NCI-H1417 treated with DMSO at 0.1 percent for 48 hours (cell line): ENCODE results near the gene VTI1A.
"Not testable (repeated sequence)": the region's sequence is repeated elsewhere in the genome, so short reads cannot be mapped to it uniquely, and the experiment has no call there.

Experiments used
- DNase-seq: peaks from one replicate; lab custom pipeline; 2025; lab: John Stamatoyannopoulos, UW

Gene VTI1A

DNA sequence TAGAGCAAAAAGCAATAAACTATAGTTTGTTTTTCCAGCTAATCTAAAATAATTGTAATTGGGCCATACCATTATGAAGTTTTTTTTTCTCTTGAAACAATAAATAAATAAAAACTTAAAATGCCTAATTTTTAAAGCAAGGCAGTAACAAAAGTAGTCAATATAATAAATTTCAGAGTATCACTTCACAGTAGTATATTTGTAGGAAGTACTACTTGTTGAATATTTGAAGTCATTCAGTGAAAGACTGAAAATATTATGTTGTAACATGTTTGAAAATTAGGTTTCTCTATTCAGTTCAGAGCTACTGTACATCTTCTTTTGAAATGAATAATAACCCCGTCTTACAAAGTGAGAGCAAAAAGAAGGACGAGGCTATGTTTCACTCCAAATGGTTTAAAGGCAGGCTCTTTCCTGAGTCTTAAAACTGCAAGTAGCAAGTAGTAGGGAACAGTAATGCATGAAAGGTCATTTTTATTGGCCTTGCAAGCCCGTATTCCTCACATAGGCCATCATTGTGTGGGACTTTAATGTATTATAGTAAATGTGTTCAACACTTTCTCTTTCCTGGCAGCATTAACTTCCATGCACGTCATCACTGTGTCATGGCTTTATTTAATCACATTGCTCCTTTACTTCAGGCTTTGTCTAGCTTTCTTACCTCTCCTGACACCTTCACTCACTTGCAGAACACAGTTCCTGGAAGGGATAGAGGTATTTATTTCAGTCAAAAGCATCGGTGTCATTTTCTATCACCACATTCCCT is 141.4 kb downstream of the VTI1A start:
- DNase-seq = no peak

DNA sequence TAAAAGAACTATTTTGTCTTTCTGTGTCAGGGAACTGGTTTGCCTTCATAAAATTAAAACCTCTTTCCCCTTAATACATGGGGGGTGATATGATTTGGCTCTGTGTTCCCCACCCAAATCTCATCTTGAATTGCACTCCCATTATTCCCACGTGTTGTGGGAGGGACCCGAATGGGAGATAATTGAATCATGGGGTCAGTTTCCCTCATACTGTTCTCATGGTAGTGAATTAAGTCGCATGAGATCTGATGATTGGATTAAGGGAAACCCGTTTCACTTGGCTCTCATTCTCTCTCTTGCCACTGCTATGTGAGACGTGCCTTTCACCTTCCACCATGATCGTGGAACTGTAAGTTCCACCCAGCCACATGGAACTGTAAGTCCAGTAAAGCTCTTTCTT is 142.1 kb downstream of the VTI1A start:
- no peak for DNase-seq

DNA sequence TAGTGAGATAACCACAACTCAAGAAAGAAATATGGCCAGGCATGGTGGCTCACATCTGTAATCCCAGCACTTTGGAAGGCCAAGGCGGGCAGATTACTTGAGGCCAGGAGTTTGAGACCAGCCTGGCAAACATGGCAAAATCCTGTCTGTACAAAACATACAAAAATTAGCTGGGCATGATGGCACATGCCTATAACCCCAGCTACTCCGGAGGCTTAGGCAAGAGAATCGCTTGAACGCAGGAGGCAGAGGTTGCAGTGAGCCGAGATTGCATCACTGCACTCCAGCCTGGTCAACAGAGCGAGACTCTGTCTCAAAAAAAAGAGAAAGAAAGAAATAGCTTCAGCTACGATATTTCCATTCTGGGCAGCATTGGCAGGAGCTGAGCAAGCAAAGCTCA is 143.8 kb downstream of the VTI1A start:
- DNase-seq = not testable (repeated sequence)

GRCh38 chr10:112593023-112593422 is 146.0 kb downstream of the VTI1A start:
- no peak for DNase-seq

GRCh38 chr10:112601214-112602090 is 154.4 kb downstream of the VTI1A start:
- no peak for DNase-seq

- no peak for DNase-seq
These were observed 156.0 kb downstream of the VTI1A start for GRCh38 chr10:112603062-112603461.

DNA sequence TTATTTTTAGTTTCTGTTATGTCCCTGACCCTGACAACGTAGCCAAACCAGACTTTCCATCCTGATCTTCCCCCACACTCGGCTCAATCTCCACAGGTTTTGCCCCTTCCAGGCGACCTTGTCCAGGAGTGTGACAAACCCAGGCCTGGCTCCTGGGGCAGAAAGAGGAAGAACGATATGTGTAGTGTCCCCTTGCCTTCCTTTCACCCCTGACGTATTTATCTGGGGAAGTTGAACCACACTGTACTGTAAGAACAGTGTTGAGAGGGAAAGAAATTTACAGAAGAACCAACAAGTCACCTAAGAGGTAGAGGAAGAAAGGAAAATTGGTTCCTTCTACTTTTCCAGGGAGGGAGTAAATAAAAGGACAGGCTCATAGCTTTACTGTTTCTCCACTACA is 158.0 kb downstream of the VTI1A start:
- no peak for DNase-seq

GRCh38 chr10:112607506-112607905 is 160.5 kb downstream of the VTI1A start:
- no peak for DNase-seq

- no peak for DNase-seq
These were observed 166.6 kb downstream of the VTI1A start for GRCh38 chr10:112613620-112614019.

- DNase-seq = no peak
These were observed 167.1 kb downstream of the VTI1A start for GRCh38 chr10:112614072-112614471.

DNA sequence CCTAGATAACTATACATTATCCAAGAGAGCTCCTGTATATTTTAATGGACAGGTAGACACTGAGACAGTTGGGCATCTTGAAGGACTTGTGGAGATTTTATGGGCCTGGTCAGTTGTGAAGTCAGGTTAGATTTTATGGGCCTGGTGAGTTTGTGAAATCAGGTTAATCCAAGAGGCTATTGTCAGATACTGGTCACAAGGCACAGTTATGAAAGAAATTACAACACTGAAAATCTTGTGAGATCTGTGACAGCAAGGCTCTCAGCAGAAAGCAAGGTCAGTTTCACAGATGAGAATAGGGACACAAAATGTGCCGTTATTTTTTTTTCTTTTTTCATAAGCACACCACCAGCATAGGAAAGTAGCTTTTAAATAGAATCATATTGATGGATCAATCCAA is 167.6 kb downstream of the VTI1A start:
- no peak for DNase-seq

GRCh38 chr10:112615269-112615668 is 168.3 kb downstream of the VTI1A start:
- DNase-seq = no peak

- no peak for DNase-seq
These were observed 169.6 kb downstream of the VTI1A start for GRCh38 chr10:112616647-112617046.

GRCh38 chr10:112618814-112619213 is 171.8 kb downstream of the VTI1A start:
- no peak for DNase-seq

DNA sequence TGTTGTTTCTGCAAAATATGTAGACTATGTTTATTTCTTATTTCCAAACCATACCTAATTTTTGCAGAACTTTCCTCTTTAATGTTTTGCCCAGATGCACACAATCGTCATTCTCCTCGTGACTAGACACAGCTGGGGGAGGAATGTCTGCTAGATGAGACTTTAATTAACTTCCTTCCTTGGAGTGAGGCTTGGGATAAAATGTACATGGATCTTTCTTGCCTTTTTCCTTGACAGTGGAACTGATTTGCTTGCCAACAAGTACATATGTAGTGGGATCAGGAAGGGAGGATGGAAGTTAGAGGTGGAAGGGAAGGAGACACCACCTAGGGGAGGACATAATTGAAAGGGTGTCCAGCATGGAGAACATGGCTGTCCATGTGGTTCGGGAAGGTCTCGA is 172.5 kb downstream of the VTI1A start:
- no peak for DNase-seq

DNA sequence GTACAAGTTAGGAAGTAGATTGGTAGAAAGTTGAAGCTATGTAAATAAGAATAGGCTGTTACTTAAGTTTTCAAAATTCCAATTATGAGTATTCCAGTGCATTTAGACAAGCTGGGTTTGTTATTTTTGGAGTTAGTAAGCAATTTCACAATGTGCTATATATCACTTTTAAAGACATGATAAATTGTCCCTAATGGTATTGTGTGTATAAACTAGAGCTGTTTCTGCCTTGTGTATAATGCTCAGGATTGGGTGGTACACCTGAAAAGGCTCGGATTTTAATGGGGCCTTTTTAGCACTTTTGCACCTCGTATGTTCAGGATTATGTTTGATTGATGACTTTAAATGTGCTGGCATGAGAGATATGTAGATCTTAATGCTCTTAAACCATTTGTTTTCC is 175.8 kb downstream of the VTI1A start:
- no peak for DNase-seq

DNA sequence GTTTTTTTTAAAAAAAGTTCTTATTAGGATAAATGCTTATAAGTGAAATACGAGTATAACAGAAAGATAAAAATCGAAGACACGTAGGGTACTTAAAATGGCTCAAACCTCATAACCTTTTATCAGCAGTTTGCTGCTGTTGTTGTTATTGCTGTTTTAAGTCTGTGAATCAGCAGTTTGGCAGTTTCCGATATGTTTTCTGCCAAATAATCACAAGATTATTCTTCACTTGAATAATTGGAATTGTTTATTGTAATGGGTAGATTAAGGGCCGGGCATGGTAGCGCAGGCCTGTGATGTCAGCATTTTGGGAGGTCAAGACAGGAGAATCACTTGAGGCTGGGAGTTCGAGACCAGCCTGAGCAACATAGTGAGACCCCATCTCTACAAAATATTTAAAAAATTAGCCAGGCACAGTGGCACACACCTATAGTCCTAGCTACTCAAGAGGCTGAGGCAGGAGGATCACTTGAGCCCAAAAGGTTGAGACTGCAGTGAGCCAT is 177.6 kb downstream of the VTI1A start:
- DNase-seq = no peak

DNA sequence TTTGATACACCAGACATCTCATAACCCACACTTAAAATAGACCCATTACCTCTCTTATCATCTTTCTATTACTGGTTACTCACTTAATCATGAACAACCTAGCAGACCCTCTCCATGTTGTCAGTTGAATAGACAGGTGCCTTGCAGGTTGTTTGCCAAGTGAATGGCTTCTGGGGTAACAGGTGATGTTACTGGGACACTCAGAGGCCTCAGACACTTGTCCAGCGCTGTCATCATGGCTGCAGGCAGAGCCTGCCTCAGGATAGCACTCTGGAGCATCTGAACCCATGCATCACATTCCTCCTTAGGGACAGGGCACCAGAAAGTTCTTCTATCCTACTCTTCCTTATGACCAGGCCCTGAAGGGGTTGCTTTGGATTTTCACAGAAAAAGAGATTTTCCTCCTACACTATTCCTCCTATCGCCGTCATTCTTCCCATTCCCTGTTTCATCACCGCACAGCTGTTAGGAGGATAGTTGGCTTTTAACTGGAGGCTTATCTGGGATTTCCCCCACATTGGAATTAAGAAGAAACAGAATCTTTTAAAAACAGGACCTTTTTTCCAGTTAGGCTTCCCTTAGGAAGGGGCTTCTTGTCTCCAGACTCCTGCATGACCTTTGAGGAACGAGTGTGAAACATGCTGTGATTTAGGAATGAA is 182.1 kb downstream of the VTI1A start:
- DNase-seq = no peak

- DNase-seq = no peak
These were observed 184.7 kb downstream of the VTI1A start for GRCh38 chr10:112631501-112632400.

- no peak for DNase-seq
These were observed 187.2 kb downstream of the VTI1A start for GRCh38 chr10:112634096-112634830.

- DNase-seq = no peak
These were observed 190.9 kb downstream of the VTI1A start for GRCh38 chr10:112637901-112638300.
